Right lobe of liver (tissue), 6 donors: ENCODE results near the gene EPS15. TPM values are rescaled to one million over a fixed set of nuclear protein-coding genes. Genes with fewer than 3 reads are reported as not detected.

Source experiments
- ATAC-seq, 4 donors: fragments of 200-7000 bp; cut with Tn5 transposase; one replicate each; pipeline ENCODE4 v1.9.1; 2020; ENCODE audit warnings: mild to moderate bottlenecking in 4 of 4, moderate library complexity in 4 of 4
- DNase-seq, 3 donors: peaks; one replicate each; pipeline ENCODE4 v3.0.0-alpha.2; 2020
- H3K27ac ChIP-seq, 3 donors: fragments of 200-600 bp; one replicate each; pipeline ENCODE4 v1.8.0; 2022
- H3K27me3 ChIP-seq, 2 donors: fragments of 200-600 bp; one replicate each; pipeline ENCODE4 v1.8.0; 2022
- H3K36me3 ChIP-seq, 4 donors: fragments of 200-600 bp; sonication (generic) in 1 of 4; one replicate each; pipeline versions ENCODE4 v1.5.1 to v1.8.0; 2017 to 2022; ENCODE audit warnings: control low read depth in 1 of 4
- H3K4me1 ChIP-seq, 4 donors: fragments of 200-600 bp; sonication (generic) in 1 of 4; one replicate each; pipeline versions ENCODE4 v1.5.1 to v1.8.0; 2017 to 2022; ENCODE audit warnings: control low read depth in 1 of 4
- H3K4me3 ChIP-seq, 3 donors: fragments of 200-600 bp; one replicate each; pipeline ENCODE4 v1.8.0; 2022
- H3K9me3 ChIP-seq, 4 donors: fragments of 200-600 bp; sonication (generic) in 1 of 4; one replicate each; pipeline versions ENCODE4 v1.5.1 to v1.8.0; 2017 to 2022; ENCODE audit warnings: control low read depth in 1 of 4
- CTCF ChIP-seq, 4 donors: fragments of 200-600 bp in 3 of 4; fragments of 450-650 bp in 1 of 4; IDR thresholded peaks; one replicate each; pipeline versions ENCODE4 v1.5.1 to v1.8.0; 2016 to 2022; ENCODE audit warnings: antibody characterized with exemption in 4 of 4, mild to moderate bottlenecking in 2 of 4
- POLR2A ChIP-seq: fragments of 450-650 bp; IDR thresholded peaks from one replicate; pipeline ENCODE4 v1.6.1; 2017; ENCODE audit warnings: antibody characterized with exemption, mild to moderate bottlenecking
- WGBS: methylation state at CpG from one replicate; pipeline ENCODE4 v1.1.6; 2018; ENCODE audit warnings: low coverage, low lambda C conversion rate; ENCODE audit not compliant: insufficient coverage; ENCODE audit errors: missing lambda C conversion rate; 5-methylcytosine and 5-hydroxymethylcytosine counted together
- intact Hi-C, 2 donors: fragments of 100-400 bp; cut with DNase I; formaldehyde crosslinking; loops; one replicate each; pipeline versions ENCODE4 v1.11.2 to v1.14.1; 2022
- total RNA-seq, 6 experiments: library from RNA; depleted of rRNA in 2 of 6; stranded (reverse); fragments of >200 nt in 2 of 6; fragmentation: NEBNext Ultra II Directional in 3 of 6; extraction: Animal tissue kit (Norgen Biotek cat#: 25700) in 3 of 6; gene quantifications; one replicate each; pipeline versions ENCODE4 v1.1.0 to v1.2.4, GENCODE V29; 2016 to 2023
- donor health status: DM: no; HTN: yes; CAD: no.
- donor health status: DM: no; HTN: no; CAD: no.
- donor health status: DM: no; HTN: no; CAD: no.
- donor health status: DM: no; HTN: yes; CAD: no.
- donor health status: DM: no; HTN: yes; CAD: no.

Gene EPS15
- total RNA-seq, 6 experiments from 2014 or later, result 23.2 to 30.9 (median 28.6) TPM

GRCh38 chr1:51499694-51500093, 19.4 kb downstream of the EPS15 start:
- ATAC-seq, result no peak

GRCh38 chr1:51498924-51499323, 20.1 kb downstream of the EPS15 start:
- TF ChIP-seq POLR2A (no peak), CTCF (IDR thresholded peaks at IDR 0.05) (no peak)
- no peak for DNase-seq
- ATAC-seq, result no peak
- no peaks in the 10 kb centered on the region for H3K27me3 ChIP-seq
- H3K4me1 ChIP-seq, result peaks cover 0 to 18% (median 7%) of the 10 kb centered on the region in 4 donors
- intact Hi-C loops, result no loop called here
- no peaks in the 10 kb centered on the region for H3K9me3 ChIP-seq
- H3K36me3 ChIP-seq, result peaks cover 0 to 2% (median 0%) of the 10 kb centered on the region in 4 donors
- 100% methylated on average over 2 of the region's 2 CpGs for WGBS
- H3K4me3 ChIP-seq, result no peak overlapping the region
- H3K27ac ChIP-seq, result no peak overlapping the region

More at GRCh38 chr1:51499694-51500093, 19.4 kb downstream of the EPS15 start:
- H3K4me3 ChIP-seq, result no peak overlapping the region
- H3K27me3 ChIP-seq, result no peaks in the 10 kb centered on the region
- DNase-seq, result no peak
- no peak overlapping the region for H3K27ac ChIP-seq
- TF ChIP-seq POLR2A, result no peak
- TF ChIP-seq CTCF (IDR thresholded peaks at IDR 0.05), result no peak
- intact Hi-C loops, result no loop called here
- no peaks in the 10 kb centered on the region for H3K9me3 ChIP-seq
- 100% methylated on average over 2 of the region's 2 CpGs for WGBS
- peaks cover 0 to 14% (median 3%) of the 10 kb centered on the region in 4 donors for H3K4me1 ChIP-seq
- H3K36me3 ChIP-seq, result peaks cover 0 to 2% (median 0%) of the 10 kb centered on the region in 4 donors

GRCh38 chr1:51497340-51497739, 21.7 kb downstream of the EPS15 start:
- H3K27ac ChIP-seq, result no peak overlapping the region
- 95% methylated on average over 5 of the region's 5 CpGs for WGBS
- H3K27me3 ChIP-seq, result no peaks in the 10 kb centered on the region
- H3K36me3 ChIP-seq, result peaks cover 0 to 2% (median 0%) of the 10 kb centered on the region in 4 donors
- no peak overlapping the region for H3K4me3 ChIP-seq
- TF ChIP-seq POLR2A (no peak), CTCF (IDR thresholded peaks at IDR 0.05) (no peak)
- no peaks in the 10 kb centered on the region for H3K9me3 ChIP-seq
- intact Hi-C loops, result no loop called here
- DNase-seq (no peak), ATAC-seq (no peak)
- peaks cover 0 to 20% (median 9%) of the 10 kb centered on the region in 4 donors for H3K4me1 ChIP-seq

DNA sequence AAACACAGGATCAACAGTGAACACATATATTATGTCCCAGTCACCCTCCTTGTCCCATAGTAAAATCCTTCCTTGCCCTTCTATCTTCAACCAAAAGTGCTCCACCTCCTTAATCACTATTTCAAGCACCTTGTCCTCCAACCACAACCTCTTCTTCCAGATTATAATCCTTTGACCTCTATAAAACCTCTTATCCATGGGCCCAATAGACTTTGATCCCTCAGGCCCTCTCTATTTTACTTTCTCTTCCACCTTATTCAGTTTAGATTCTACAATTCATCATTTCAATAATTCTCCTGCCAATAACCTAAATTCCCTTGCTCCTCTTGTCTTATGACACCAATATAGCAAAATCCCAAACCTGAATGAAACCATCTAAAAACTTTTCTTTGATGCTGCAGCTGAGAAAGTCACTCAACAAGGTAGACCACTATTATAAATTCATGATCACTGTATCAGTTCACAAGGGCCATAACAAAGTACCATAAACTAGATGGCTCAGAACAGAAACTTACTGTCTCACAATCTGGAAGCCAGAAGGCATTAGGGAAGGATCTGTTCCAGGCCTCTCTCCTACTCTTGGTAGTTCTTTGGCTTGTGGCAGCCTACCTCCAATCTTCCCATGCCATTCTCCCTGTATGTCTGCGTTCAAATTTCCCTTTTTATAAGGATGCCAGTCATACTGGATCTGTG, 24.8 kb downstream of the EPS15 start:
- Histone ChIP-seq H3K9me3 (no peaks in the 10 kb centered on the region), H3K4me1 (peaks cover 0 to 20% (median 9%) of the 10 kb centered on the region in 4 donors), H3K27me3 (no peaks in the 10 kb centered on the region), H3K27ac (no peak overlapping the region), H3K36me3 (no peaks in the 10 kb centered on the region), H3K4me3 (no peak overlapping the region)
- intact Hi-C loops, result no loop called here
- TF ChIP-seq POLR2A (no peak), CTCF (IDR thresholded peaks at IDR 0.05) (no peak)
- peak in 2 of 4 donors; percentile 38 to 51 for ATAC-seq
- WGBS, result 100% methylated on average over 1 of the region's 1 CpG
- no peak for DNase-seq
